Tibial nerve (tissue), 3 donors: ENCODE results near the gene NIT1.

ENCODE experiments used
- POLR2A ChIP-seq, 2 donors: fragments of 450-650 bp; IDR thresholded peaks; one replicate each; pipeline ENCODE4 v1.6.1; 2017; ENCODE audit warnings: antibody characterized with exemption in 2 of 2, mild to moderate bottlenecking in 2 of 2, moderate library complexity in 2 of 2
- TF ChIP-seq, protein P1 (sequence below), 5 experiments: fragments of 200-600 bp in 3 of 5; fragments of 450-650 bp in 2 of 5; sonication (generic) in 3 of 5; IDR thresholded peaks; one replicate each; pipeline ENCODE4 v1.5.1; 2016 to 2019; ENCODE audit warnings: antibody characterized with exemption in 5 of 5, mild to moderate bottlenecking in 3 of 5, moderate library complexity in 2 of 5

DNA sequence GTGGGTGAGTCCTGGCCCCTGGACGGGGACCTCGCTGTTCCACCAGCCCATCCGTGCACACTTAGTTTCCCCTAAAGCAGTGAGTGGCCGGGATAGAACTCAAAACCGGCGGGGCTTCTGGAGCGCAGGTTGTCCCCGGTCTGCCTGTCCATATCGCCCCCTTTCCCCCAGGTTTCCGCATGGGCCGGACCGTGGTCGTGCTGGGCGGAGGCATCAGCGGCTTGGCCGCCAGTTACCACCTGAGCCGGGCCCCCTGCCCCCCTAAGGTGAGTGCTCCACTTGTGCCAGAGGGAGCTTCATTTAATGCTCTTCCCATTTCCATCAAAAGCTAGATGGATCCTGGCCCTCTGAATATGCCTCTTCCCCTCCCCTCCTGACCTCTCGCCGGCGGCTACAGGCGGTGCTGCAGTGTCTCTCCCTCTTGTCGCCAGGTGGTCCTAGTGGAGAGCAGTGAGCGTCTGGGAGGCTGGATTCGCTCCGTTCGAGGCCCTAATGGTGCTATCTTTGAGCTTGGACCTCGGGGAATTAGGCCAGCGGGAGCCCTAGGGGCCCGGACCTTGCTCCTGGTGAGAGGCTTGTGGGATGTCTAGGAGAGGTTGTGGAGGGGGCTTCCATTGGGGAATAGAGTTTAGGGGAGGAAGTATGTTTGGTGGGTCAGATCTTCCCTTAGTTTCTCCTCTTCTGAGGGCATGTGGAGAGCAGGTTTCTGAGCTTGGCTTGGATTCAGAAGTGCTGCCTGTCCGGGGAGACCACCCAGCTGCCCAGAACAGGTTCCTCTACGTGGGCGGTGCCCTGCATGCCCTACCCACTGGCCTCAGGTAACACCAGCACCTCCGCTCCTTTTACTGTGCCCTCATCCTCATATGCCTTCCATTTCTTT lies 49.0 kb downstream of the NIT1 start:
- TF ChIP-seq, protein P1, sequence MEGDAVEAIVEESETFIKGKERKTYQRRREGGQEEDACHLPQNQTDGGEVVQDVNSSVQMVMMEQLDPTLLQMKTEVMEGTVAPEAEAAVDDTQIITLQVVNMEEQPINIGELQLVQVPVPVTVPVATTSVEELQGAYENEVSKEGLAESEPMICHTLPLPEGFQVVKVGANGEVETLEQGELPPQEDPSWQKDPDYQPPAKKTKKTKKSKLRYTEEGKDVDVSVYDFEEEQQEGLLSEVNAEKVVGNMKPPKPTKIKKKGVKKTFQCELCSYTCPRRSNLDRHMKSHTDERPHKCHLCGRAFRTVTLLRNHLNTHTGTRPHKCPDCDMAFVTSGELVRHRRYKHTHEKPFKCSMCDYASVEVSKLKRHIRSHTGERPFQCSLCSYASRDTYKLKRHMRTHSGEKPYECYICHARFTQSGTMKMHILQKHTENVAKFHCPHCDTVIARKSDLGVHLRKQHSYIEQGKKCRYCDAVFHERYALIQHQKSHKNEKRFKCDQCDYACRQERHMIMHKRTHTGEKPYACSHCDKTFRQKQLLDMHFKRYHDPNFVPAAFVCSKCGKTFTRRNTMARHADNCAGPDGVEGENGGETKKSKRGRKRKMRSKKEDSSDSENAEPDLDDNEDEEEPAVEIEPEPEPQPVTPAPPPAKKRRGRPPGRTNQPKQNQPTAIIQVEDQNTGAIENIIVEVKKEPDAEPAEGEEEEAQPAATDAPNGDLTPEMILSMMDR (IDR thresholded peaks at IDR 0.05), result no peak
- no peak for TF ChIP-seq POLR2A (IDR thresholded peaks at IDR 0.05)
